GM23338 (cell line): Measurements from ENCODE around the gene QRFP.

ENCODE experiments used
- CREB1 ChIP-seq: fragments of 250-450 bp; sonication (Bioruptor Pico); IDR thresholded peaks from 2 replicates; pipeline ENCODE4 v1.5.0; 2020; ENCODE audit warnings: low read depth, mild to moderate bottlenecking, moderate library complexity
- CTCF ChIP-seq, 2 experiments: fragments of 200-600 bp in 1 of 2; sonication (generic) in 1 of 2; conservative IDR thresholded peaks; 2 replicates each; pipeline versions ENCODE4 v1.5.1 to v1.6.1; 2016 to 2017; ENCODE audit warnings: antibody characterized with exemption in 2 of 2, low read depth in 2 of 2, mild to moderate bottlenecking in 2 of 2, moderate library complexity in 1 of 2
- EZH2 ChIP-seq: fragments of 200-600 bp; sonication (generic); IDR thresholded peaks from one replicate; pipeline ENCODE4 v1.8.0; 2017; ENCODE audit warnings: antibody characterized with exemption, mild to moderate bottlenecking, low read depth; ENCODE audit not compliant: unreplicated experiment
- NANOG ChIP-seq: IDR thresholded peaks from 2 replicates; pipeline ENCODE4 v1.6.1; 2016; ENCODE audit warnings: antibody characterized with exemption, borderline replicate concordance
- POLR2AphosphoS5 ChIP-seq: IDR thresholded peaks from 2 replicates; pipeline ENCODE4 v1.6.1; 2016; ENCODE audit warnings: antibody characterized with exemption, low read depth
- REST ChIP-seq: IDR thresholded peaks from one replicate; pipeline ENCODE4 v1.6.1; 2018; ENCODE audit warnings: antibody characterized with exemption; ENCODE audit not compliant: unreplicated experiment

GRCh38 chr9:130945173-130945572 lies 48.6 kb upstream of the QRFP start:
- TF ChIP-seq CTCF (conservative IDR thresholded peaks at IDR 0.05; ENCODE audit: low read depth in 2 of 2) (no peak), EZH2 (no peak), POLR2AphosphoS5 (no peak), CREB1 (CRISPR knock-in tag) (no peak), NANOG (no peak), REST (no peak)
